K562 (cell line): ENCODE data around the gene ZEB2.

ENCODE experiments used
- ATF7 ChIP-seq: fragments of 450-650 bp; IDR thresholded peaks from 2 replicates; pipeline ENCODE4 v1.7.1; 2014; ENCODE audit warnings: mild to moderate bottlenecking, moderate library complexity
- GABPB1 ChIP-seq: sonication (generic); formaldehyde crosslinking; IDR thresholded peaks from 2 replicates; pipeline ENCODE4 v1.8.0; 2022; ENCODE audit warnings: mild to moderate bottlenecking, missing genetic modification reagents
- MEF2A ChIP-seq: IDR thresholded peaks from 2 replicates; pipeline ENCODE4 v1.6.1; 2011; ENCODE audit warnings: low read depth, mild to moderate bottlenecking, low read length, moderate library complexity; ENCODE audit not compliant: control insufficient read depth
- POLR2AphosphoS5 ChIP-seq: IDR thresholded peaks from 2 replicates; pipeline ENCODE4 v1.6.1; 2011; ENCODE audit warnings: mild to moderate bottlenecking, low read depth, low read length, moderate library complexity; ENCODE audit not compliant: control insufficient read depth, insufficient read depth
- PRPF4 ChIP-seq: fragments of 200-400 bp; formaldehyde crosslinking; IDR thresholded peaks from one replicate; pipeline ENCODE4 v1.6.1; 2017; ENCODE audit warnings: low read length, low read depth, mild to moderate bottlenecking; ENCODE audit not compliant: insufficient read depth, poor library complexity, severe bottlenecking
- TAF1 ChIP-seq: IDR thresholded peaks from 2 replicates; pipeline ENCODE4 v1.6.1; 2011; ENCODE audit warnings: mild to moderate bottlenecking, low read length, moderate library complexity; ENCODE audit not compliant: insufficient read depth, control insufficient read depth, severe bottlenecking; ENCODE audit errors: extremely low read depth
- TOE1 ChIP-seq, 2 experiments: fragments of 450-650 bp in 1 of 2; sonication (generic) in 1 of 2; formaldehyde crosslinking in 1 of 2; IDR thresholded peaks; 2 replicates each; pipeline versions ENCODE4 v1.7.1 to v1.8.0; 2016 to 2022; ENCODE audit warnings: borderline replicate concordance in 2 of 2, mild to moderate bottlenecking in 2 of 2, antibody characterized with exemption in 1 of 2, inconsistent platforms in 1 of 2, low read depth in 1 of 2, missing genetic modification reagents in 1 of 2, moderate library complexity in 1 of 2
- ZBTB7A ChIP-seq: IDR thresholded peaks from 2 replicates; pipeline ENCODE4 v1.6.1; 2011; ENCODE audit warnings: low read depth, mild to moderate bottlenecking, low read length, moderate library complexity, borderline replicate concordance; ENCODE audit not compliant: control insufficient read depth
- ZNF134 ChIP-seq: fragments of 250-450 bp; sonication (Bioruptor Pico); conservative IDR thresholded peaks from 2 replicates; pipeline ENCODE4 v1.4.0; 2020
- ZNF445 ChIP-seq: fragments of 250-450 bp; sonication (Bioruptor Pico); IDR thresholded peaks from 2 replicates; pipeline ENCODE4 v1.4.0; 2020; ENCODE audit warnings: low read depth, mild to moderate bottlenecking, moderate library complexity
- ZNF778 ChIP-seq: fragments of 450-650 bp; formaldehyde crosslinking; IDR thresholded peaks from 2 replicates; pipeline ENCODE4 v1.4.0; 2020; ENCODE audit warnings: mild to moderate bottlenecking, moderate library complexity
- TF ChIP-seq, protein P1 (sequence below), 3 experiments: IDR thresholded peaks in 2 of 3; conservative IDR thresholded peaks in 1 of 3; 2 replicates each; pipeline ENCODE4 v1.5.1; 2011 to 2012; ENCODE audit warnings: low read length in 3 of 3, mild to moderate bottlenecking in 3 of 3, control low read depth in 2 of 3, improper control_type of control experiment in 1 of 3, inconsistent platforms in 1 of 3, low read depth in 1 of 3, mixed read lengths in 1 of 3, moderate library complexity in 1 of 3; ENCODE audit not compliant: insufficient read depth in 2 of 3

DNA sequence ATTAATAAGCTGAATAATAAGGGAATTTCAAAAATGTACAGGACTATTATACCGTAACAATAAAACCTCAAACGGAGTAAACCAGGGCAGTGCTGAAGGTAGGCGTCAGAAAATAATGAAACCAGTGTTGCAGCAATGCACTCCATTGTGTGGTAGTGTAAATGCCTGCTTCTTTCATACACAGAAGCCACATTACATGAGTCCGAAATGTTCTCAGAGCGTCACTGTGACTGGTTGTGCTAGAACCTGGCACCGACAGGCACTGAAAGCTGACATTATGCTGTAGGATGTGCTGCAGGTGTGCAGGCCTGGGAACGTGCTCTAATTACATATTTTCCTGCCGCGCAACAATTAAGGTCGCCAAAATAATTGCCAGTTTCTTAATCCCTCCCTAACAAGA, 53.3 kb downstream of the ZEB2 start:
- no peak for TF ChIP-seq ZNF445 (CRISPR knock-in tag)
- no peak for TF ChIP-seq ATF7
- no peak for TF ChIP-seq TOE1 (IDR thresholded peaks at IDR 0.05; ENCODE audit: borderline replicate concordance)
- no peak for TF ChIP-seq TOE1 (CRISPR knock-in tag; IDR thresholded peaks at IDR 0.05; ENCODE audit: borderline replicate concordance, low read depth)
- TF ChIP-seq ZNF778 (CRISPR knock-in tag) = no peak
- TF ChIP-seq GABPB1 (CRISPR knock-in tag) = no peak
- TF ChIP-seq PRPF4 = no peak
- no peak for TF ChIP-seq POLR2AphosphoS5
- TF ChIP-seq, protein P1, sequence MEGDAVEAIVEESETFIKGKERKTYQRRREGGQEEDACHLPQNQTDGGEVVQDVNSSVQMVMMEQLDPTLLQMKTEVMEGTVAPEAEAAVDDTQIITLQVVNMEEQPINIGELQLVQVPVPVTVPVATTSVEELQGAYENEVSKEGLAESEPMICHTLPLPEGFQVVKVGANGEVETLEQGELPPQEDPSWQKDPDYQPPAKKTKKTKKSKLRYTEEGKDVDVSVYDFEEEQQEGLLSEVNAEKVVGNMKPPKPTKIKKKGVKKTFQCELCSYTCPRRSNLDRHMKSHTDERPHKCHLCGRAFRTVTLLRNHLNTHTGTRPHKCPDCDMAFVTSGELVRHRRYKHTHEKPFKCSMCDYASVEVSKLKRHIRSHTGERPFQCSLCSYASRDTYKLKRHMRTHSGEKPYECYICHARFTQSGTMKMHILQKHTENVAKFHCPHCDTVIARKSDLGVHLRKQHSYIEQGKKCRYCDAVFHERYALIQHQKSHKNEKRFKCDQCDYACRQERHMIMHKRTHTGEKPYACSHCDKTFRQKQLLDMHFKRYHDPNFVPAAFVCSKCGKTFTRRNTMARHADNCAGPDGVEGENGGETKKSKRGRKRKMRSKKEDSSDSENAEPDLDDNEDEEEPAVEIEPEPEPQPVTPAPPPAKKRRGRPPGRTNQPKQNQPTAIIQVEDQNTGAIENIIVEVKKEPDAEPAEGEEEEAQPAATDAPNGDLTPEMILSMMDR (IDR thresholded peaks at IDR 0.05 in 2 of 3, conservative IDR thresholded peaks at IDR 0.05 in 1 of 3; ENCODE audit: insufficient read depth in 2 of 3, low read depth in 1 of 3, low read length in 3 of 3) = no peak
- TF ChIP-seq MEF2A = no peak
- TF ChIP-seq TAF1 = no peak
- TF ChIP-seq ZBTB7A = no peak
- no peak for TF ChIP-seq ZNF134 (CRISPR knock-in tag)
